HG03342 (cell line): ENCODE results near the gene ELAVL4.

Experiments used
- ATAC-seq: cut with Tn5 transposase; IDR thresholded peaks from one replicate; pipeline ENCODE4 v1.9.1; 2021; ENCODE audit warnings: mild to moderate bottlenecking, moderate library complexity; ENCODE audit not compliant: unreplicated experiment

ELAVL4 gene

DNA sequence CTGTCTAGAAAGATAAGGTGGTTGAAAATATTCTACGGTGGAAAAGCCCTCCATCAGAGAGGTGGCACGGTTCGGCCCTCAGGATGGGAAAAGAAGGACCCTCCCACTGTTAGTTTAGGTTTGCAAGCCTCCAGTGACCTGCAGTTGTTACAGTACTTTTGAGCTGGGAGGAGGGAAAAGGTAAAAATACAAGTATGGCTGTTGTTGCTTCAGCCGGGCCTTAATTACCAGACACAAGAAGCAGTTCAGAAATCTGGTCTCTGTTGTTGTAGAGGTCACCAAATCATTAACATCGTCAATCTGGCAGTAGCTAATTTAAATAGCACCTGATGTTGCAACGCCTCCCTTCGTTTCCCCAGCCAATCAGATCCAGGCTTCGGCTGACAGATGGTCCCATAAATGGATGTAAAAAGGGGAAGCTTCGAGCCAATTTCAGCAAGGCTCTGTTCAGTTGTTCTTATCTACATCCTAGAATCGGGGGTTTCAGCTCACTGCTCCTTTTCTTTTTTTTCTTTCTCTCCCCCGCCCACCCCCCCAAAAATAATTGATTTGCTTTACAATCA lies at the start of gene ELAVL4:
Gene ELAVL4 (plus strand): TSS at position 424 of the 563 bp plus-strand sequence. CDS start 270 bp downstream, outside the sequence.
- no peak for ATAC-seq

- ATAC-seq, result no peak
Observed at GRCh38 chr1:50060279-50060678, 48.4 kb upstream of the ELAVL4 start.

DNA sequence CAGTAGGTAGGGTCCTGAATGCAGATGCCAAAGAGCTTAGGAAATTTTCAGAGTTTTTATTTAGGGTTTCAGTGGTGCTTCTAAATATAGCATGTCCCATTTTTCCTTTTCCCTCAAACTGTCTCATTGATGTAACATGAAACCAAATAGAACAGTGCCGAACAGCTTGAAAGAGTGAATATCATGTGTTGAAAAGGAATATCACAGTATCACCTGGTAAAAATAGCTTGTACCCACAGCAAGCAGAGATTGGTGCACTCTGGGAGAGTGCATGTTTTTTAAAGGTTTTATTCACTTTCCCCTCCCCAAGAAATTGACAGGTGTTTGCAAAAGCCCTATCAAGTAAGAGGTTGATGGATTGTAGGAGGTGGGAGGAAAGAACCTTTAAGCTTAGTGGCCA lies 41.9 kb upstream of the ELAVL4 start:
- no peak for ATAC-seq

DNA sequence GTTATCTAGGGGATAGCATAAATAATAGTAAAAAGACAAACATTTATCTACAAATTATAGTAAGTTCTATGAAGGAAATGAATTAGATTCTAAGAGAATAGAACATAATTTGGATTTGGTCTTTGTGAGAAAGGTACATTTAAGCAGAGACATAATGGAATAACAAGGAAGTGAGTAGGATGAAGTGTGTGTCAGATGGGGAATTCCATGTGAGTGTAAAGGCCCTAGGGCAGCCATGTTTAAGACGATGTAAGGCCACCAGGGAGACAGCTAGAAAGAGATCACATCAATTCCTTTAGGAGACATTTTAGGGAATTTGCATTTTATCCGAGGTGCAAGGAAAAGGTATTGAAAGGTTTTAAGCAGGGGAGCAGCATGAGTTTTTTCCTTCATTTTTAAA lies 33.8 kb upstream of the ELAVL4 start:
- no peak for ATAC-seq

GRCh38 chr1:50077273-50077672 lies 31.4 kb upstream of the ELAVL4 start:
- ATAC-seq, result no peak

DNA sequence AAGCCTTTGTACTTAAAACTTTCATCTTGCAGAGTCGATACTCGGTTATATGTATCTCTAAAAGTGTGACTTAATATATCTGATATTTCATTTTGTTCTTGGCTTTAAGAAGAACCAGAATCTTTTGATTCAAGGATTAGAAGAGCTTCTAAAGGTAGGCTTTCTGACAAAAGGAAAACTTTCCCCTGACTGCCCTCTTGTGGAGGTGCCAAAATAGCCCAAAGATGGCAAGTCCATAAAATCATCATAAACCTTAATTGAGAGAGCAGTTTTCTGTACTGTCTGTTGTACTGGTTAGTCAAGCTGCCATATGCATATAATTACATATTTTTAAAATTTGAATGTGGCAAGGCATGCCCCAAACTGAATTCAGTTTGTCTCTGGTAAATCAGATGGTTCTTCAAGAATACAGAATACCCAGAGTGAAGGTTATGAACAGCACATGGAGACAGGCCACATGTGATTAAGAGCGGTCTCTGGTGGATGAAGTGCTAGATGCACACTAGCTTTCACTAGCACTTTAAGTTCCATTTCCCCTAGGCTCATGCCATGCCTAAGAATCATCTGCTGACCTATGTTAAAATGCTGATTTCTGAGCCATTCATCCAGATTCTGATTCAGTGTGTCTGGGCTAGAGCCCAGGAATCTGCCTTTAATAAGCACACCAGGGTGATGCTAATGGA lies 27.7 kb upstream of the ELAVL4 start:
- peak; percentile 46 for ATAC-seq

DNA sequence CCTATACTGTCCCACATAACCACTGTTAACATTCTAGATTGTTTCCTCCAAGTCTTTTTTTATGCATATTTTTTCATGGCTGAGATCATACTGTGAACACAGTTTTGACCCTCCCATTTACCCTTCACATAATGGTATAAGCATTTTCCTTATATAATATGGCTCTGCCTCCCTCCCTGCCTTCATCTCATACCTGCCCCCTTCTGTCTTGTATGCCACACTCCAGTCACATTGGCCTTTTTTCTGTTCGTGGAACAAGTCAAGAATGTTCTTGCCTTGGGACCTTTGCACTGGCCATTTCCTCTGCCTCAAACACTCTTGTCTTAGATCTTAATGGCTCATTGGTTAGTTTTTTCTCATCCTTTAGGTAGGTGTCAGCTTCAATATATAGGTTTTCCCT lies 24.3 kb upstream of the ELAVL4 start:
- ATAC-seq, result no peak

DNA sequence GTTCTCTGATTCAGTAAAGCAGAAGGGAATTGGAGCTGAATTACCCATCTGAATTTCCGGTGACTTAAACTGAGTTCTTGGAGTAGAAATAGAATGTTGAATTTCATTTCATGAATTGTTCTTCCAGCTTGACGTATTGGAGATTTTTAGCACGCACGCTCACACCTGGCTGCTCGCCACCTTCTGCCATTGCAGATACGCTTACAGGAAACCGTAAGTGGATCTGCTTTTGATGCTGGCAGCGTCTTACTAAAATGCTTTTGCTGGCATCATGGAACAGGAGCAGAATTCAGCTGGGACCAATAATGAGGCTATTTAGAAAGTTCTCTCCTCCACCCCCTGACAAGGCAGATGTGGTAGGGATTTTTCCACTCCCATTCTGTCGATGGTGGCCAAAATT lies 17.7 kb upstream of the ELAVL4 start:
- no peak for ATAC-seq

- ATAC-seq, result no peak
Observed at GRCh38 chr1:50095716-50096115, 13.0 kb upstream of the ELAVL4 start.

DNA sequence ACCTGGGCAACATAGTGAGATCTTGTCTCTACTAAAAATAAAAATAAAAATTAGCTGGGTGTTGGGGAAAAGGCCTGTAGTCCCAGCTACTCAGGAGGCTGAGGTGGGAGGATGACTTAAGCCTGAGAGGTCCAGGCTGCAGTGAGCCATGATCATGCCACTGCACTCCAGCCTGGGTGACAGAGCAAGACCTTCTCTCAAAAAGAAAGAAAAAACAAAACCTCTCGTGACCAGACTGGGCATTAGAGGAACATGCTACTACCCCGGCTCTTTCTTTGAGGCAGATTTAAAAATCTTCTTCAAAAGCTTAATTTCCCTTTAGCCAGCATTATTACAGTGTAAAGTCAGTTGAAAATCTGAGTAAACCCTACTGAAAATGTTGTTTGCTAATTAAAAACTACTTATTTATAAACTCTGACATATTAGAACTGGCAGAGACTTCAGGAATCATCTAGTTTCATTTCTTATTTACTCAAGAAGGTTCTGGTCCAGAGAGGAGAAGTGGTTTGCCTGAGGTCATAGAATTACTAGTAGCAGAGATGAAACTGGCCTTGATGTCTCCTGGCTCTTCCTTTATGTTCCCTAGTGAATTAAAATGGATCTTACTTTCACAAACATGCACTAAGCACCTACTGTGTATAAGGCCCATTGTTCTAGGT lies 11.6 kb upstream of the ELAVL4 start:
- no peak for ATAC-seq

DNA sequence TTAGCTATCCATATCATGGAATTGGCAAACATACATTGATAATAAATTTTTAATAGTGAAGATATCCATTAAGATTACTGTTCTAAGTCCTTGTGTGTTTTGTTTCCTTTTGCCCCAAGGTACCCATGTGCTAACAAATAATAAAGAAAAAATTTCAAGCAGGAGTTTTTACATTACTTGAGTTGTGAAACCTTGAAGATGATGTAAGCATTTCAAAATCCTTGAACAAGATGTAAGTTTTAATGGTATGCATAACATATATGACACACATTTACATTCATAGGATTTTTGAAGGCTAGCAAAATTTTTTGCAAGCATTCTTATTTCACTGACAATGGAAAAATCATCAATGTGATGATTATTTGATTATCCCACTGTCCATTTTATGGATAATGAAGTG lies 10.9 kb upstream of the ELAVL4 start:
- ATAC-seq, result no peak

DNA sequence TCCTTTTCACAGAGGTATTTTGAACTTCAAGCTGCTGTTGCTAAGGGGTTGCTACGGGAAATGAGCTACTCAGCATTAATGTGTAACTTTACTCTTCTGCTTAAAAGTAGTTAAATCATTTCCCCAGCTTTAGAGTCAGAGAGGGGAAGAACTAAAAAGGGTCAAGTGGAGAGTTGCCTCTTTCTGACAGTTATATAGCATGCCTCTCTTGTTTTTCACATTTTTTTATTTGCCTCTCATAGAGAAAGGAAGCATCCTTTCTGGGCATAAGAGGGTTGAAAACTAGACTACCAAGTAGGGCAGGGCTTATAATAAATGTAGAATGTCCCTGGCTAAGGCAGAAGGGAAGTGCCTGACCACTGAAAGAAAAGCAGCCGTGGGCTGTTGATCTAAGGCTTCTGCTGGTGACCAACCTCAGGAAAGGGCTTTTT lies 10.1 kb upstream of the ELAVL4 start:
- ATAC-seq, result peak; percentile 74

- ATAC-seq, result no peak
Observed at GRCh38 chr1:50099654-50100053, 9.1 kb upstream of the ELAVL4 start.

GRCh38 chr1:50103615-50104081 lies 5.1 kb upstream of the ELAVL4 start:
- ATAC-seq, result no peak

GRCh38 chr1:50105433-50105832 lies 3.3 kb upstream of the ELAVL4 start:
- ATAC-seq, result peak; percentile 63

GRCh38 chr1:50106095-50106761 lies 2.5 kb upstream of the ELAVL4 start:
- ATAC-seq, result no peak

DNA sequence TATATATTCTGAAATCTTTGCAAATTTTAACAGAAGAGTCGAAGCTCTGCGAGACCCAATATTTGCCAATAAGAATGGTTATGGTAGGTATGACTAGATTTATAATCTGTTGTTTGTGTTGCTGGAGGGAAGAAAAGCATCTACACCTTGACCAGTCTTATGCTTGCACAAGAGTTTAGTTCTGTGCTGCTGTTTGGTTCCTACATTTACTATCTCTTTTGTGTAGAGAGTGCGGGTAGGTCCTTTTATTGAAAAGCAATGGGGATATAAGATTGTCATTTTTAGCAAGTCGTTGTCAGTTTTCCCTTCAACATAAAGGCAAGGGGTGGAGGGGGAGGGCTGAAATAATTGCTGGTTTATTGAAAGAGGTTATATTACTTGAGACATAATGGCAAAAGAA lies 396 bp downstream of the ELAVL4 start:
- no peak for ATAC-seq

DNA sequence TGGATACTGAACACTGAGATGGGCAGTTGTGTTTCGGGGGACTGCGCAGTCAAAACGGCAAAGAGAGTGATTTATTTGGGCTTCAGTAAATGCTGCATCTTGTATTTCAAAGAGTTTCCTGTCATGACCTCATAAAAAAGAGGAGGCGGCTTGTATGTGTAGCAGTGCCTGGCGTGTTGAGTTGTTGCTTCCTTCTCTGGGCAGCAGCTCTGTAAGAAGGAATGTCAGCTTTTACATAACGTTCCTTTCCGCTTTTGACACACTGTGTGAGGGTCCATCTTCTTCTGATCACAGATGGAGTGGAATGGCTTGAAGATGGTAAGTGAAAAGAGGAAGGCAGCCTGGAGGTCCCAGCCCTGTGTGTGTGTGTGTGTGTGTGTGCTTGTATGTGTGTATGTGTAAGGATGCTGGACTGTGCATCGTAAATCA lies 941 bp downstream of the ELAVL4 start:
- no peak for ATAC-seq

DNA sequence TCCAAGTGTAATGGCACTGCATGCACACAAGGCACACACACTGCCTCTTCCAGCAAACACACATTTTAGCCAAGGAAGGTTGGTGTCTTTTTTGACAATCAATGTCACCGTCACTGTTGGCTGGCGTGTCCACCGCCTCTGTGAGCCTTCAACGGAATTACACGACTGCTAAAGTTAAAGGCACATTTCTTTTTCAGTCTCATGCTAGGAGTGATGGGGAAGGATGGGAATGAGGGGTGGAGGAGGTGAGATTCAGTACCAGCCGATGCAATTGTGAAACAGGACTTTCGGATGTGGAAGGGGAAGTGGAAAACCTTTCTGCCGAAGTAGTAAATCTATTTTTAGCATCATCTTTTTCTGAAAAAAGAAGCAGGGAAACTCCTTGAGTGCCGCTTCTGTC lies 1.4 kb downstream of the ELAVL4 start:
- no peak for ATAC-seq

- no peak for ATAC-seq
Observed at GRCh38 chr1:50110656-50111055, 1.9 kb downstream of the ELAVL4 start.

GRCh38 chr1:50111503-50111902 lies 2.8 kb downstream of the ELAVL4 start:
- no peak for ATAC-seq

- no peak for ATAC-seq
Observed at GRCh38 chr1:50112193-50112592, 3.5 kb downstream of the ELAVL4 start.
